GM21390 (cell line): ENCODE data around the gene RIBC2.
"Not testable (repeated sequence)": the region's sequence is repeated elsewhere in the genome, so short reads cannot be mapped to it uniquely, and the experiment has no call there.

Source experiments
- ATAC-seq: cut with Tn5 transposase; IDR thresholded peaks from one replicate; pipeline ENCODE4 v1.9.1; 2021; ENCODE audit not compliant: unreplicated experiment

The RIBC2 gene

DNA sequence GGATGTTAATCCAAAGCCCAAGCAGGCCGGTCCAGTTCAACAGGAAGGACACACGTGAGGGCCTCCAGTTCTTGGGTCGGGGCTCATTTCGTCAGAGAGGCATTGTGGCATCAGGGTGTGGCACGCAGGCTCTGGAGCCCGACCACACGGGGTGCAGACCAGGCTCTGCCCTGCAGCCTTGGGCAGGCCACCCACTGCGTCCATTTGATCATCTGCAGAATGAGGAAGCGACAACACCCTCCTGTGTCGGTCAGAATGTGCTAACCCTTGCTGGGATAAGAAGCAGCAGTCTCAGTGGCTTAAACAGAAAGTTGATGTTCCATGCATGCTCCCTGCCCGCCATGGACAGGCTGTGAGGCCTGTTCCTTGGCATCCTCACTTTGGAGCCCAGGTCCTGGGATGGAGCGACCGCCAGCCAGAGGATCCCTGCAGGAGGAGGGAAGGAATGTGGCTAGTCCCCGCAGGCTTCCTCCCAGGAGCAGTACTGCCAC lies 10.8 kb downstream of the RIBC2 start:
- no peak for ATAC-seq

GRCh38 chr22:45425101-45425500 lies 11.6 kb downstream of the RIBC2 start:
- no peak for ATAC-seq

DNA sequence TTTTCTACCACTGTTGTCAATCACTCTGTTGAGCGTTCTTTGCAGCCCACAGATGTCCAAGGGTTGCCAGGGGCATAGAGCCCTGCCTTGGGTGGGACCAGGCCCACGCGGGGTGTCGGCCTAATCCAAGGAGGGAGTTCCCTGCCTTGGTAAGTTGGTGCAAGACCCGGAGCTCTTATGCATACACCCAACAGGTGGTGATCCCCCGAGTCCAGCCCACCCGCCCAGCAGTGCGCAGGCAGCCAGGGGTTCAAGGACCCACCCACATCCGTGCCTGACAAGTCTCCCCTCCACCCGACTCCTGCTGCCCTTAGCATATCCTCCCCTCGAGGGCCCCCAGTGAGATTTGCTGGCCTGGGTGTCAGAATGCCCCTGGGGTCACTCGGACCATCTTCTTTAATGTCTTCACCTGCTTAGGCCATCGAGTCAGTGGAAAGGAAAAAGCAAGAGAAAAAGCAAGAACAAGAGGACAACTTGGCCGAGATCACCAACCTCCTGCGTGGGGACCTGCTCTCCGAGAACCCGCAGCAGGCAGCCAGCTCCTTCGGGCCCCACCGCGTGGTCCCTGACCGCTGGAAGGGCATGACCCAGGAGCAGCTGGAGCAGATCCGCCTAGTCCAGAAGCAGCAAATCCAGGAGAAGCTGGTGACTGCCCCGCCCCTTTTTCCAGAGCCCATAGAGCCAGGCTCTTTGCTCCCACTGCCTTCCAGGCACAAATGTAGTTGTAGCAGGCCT lies 12.2 kb downstream of the RIBC2 start:
- no peak for ATAC-seq

DNA sequence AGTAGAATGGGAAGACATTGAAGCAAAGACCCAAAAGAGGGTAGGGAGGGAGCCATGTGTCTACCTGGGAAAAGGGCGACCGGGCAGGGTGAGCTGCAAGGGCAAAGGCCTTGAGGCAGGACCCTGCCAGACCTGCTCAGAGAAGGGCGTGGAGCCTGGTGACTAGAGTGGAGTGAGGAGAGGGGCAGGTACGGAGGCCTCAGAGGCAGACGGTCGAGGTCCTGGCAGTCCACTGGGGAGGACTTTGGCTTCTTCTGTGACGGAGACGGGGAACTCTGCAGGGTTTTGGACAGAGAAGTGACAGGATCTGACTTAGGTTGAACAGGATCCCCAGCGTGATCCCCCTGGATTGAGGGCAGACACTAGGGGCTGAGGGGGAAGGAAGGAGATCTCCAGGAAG lies 12.9 kb downstream of the RIBC2 start:
- no peak for ATAC-seq

DNA sequence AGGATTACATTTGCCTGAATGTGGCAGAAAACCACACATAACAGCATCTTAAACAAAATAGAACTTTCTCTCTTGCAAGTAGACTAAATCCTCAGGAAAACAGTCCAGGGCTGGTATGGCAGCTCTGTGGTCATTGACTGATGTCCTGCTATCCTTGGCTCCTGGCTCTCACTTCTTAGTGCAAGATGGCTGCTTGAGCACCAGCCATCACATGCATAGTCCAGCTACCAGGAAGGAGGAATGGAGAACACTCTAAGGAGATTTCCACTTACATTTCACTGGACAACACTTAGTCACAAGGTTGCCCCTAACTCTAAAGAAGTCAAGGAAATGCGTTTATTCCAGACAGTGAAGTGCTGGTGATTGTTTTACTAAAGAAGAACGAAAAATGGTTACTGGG lies 13.6 kb downstream of the RIBC2 start:
- no peak for ATAC-seq

DNA sequence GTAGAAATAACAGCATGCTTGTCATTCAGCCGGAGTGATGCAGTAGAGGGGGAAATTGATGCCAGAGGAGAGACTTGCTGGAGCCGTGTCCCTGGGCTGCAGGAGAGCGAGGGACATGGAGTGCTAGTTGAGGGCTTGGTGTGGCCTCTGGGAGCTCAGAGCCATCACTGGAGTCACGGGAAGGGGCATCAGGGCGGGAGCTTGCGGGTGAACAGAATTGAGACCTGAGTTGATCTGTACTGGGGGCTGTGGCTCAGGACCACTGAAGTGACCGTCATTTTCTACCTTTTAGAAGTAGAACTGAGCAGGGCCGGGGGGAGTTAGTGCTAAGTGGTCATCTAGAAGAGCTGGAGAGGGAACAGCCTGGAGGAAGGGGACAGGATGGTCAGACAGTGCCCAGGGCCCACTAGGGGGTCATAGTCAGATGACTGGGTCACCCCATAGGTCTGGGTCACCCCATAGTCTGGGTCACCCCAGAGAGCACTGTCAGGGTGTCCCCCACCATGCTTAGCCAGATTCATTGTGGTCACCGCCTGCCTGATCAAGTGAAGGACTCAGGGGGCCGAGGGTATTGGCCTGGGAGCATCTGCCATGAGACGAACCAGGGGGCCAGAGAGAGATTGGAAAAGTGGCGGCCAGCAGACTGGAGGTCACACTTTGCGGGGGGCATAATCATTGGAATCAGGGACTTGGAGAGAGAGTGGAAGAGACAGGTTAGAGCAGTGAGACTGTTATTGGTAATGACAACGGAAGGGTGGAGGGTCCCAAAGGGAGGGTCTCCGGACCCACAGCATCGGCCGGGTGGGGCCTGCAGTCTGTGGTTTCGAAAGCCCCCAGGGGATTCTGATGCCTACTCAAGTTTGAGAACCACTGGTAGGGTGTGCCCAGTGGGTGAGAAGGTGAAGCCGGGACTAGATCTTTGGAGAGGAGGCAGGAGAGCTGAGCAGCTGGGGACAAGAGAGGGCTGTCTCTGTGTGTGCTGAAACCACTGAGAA lies 15.2 kb downstream of the RIBC2 start:
- no peak for ATAC-seq

GRCh38 chr22:45429424-45429823 lies 15.9 kb downstream of the RIBC2 start:
- ATAC-seq: no peak

DNA sequence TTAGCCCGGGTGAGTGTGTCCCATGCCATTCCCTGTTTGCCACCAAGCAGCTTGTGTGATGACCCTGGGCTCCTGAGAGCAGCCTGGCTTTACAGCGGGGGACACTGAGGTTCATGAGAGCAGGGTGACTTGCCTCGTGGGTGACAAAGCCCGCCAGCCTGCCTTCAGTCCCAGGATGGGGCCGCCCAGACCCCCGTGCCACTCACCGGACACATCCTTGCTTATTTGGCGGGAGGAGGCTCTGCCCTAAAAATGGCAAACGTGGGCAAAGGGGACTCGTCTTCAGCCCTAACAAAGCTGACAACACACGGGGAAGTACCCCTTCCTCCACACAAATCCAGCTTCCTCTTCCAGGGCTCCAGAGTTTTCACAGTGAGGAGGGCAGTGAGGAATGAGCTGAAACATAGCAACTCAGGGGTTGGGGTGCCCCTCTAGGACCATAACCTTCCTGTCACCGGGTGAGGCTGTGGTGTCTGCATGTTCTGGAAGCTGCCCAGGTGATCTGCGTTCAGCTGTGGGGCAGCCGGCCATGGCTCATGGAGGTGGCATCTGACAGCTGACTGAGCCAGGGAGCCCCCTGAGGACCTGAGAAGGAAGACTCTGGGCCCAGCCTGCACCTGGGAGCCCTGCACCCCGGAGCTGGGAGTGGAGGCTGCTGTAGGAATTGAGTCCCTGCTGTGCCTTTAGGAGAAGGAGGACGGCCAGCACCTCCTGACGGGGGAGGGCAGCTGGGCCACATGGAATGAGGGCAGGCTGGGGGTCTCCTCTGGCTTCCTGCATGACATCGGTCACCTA lies 16.7 kb downstream of the RIBC2 start:
- ATAC-seq: no peak

DNA sequence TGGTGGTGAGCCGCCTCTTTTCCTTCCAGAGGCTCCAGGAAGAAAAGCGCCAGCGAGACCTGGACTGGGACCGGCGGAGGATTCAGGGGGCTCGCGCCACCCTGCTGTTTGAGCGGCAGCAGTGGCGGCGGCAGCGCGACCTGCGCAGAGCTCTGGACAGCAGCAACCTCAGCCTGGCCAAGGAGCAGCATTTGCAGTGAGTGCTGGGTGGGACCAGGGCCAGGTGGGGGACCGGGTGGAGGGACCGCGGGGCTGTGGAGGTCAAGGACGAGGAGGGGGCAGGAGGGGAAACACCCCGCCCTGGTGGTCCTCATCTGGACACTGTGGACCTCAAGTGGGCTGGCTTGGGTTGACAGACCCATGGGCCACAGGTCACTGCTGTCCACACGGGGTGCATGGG lies 17.4 kb downstream of the RIBC2 start:
- ATAC-seq: no peak

GRCh38 chr22:45434981-45435380 lies 21.5 kb downstream of the RIBC2 start:
- ATAC-seq: no peak

DNA sequence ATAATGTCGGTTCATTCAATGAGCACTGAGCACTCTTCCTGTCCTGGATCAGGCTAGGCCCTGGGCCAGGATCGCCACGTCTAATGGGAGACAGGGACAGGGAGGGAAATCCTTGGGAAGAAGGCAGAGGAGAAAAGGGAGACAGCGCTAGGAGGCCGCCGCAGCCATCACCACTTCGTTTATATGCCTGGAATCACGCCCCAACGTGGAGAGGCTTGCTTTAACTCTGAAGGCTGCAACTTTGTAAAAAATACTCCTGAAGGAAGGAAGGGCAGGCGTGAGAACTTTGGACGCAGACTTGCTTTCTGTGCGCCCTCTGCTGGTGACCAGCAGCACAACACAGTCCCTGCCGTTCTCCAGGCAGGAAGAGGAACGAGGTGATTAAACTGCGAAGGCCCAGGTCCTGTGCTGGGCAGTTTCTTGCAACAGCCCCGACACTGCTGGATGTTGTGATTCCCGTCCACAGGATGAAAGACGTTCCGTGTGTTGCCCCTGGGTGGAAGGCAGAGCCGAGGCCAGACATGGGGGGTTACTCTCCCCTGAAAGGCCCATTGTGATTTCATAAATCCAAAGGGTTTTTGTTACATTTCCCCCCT lies 22.1 kb downstream of the RIBC2 start:
- ATAC-seq: no peak

DNA sequence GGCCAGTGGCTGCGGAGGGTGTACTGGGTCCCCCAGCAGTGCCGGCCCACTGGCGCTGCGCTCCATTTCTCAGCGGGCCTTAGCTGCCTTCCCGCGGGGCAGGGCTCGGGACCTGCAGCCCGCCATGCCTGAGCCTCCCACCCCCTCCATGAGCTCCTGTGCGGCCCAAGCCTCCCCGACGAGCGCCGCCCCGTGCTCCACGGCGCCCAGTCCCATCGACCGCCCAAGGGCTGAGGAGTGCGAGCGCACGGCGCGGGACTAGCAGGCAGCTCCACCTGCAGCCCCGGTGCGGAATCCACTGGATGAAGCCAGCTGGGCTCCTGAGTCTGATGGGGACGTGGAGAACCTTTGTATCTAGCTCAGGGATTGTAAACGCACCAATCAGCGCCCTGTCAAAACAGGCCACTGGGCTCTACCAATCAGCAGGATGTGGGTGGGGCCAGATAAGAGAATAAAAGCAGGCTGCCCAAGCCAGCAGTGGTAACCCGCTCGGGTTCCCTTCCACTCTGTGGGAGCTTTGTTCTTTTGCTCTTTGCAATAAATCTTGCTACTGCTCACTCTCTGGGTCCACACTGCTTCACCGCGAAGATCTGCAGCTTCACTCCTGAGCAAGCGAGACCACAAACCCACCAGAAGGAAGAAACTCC lies 23.5 kb downstream of the RIBC2 start:
- ATAC-seq: not testable (repeated sequence)

- ATAC-seq: no peak
Observed at GRCh38 chr22:45438336-45438735, 24.8 kb downstream of the RIBC2 start.

DNA sequence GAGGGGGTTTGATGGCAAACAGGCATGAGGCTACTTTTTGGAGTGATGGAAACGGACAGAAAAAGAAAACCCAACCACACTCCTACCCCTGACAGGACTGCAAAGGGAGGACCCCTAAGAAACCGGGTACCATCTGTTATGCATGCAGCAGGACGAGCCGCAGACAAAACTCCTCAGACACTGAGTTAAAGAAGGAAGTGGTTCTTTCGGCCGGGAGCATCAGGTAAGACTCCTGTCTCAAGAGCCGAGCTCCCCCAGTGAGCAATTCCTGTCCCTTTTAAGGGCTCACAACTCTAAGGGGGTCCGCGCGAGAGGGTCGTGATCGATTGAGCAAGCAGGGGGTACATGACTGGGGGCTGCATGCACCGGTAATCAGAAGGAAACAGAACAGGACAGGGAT lies 27.2 kb downstream of the RIBC2 start:
- not testable (repeated sequence) for ATAC-seq

- no peak for ATAC-seq
Observed at GRCh38 chr22:45441138-45441537, 27.6 kb downstream of the RIBC2 start.

GRCh38 chr22:45442116-45442515 lies 28.6 kb downstream of the RIBC2 start:
- no peak for ATAC-seq

DNA sequence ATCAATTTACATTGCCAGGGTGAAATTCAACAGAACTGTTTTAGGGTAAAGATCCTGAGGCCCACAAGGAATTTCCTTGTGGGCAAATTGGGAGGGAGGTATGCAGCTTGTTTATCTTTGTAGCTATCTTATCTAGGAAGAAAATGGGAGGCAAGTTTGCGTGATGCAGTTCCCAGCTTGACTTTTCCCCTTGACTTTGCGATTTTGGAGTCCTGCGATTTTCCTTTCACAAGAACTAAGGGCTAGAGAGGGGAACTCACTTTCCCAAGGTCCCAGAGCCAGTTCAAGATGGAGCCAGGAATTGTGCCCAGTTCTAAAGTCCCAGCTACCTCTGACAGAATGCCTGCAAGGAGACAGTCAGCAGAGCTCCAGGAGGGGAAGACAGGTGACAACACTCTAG lies 30.7 kb downstream of the RIBC2 start:
- ATAC-seq: no peak

- no peak for ATAC-seq
Observed at GRCh38 chr22:45445031-45445710, 31.7 kb downstream of the RIBC2 start.

- ATAC-seq: no peak
Observed at GRCh38 chr22:45446216-45446615, 32.7 kb downstream of the RIBC2 start.

GRCh38 chr22:45447596-45447995 lies 34.1 kb downstream of the RIBC2 start:
- ATAC-seq: not testable (repeated sequence)
